Astrocyte (in vitro differentiated cells and primary cell): ENCODE data around the gene CLASRP. TPM values are rescaled to one million over a fixed set of nuclear protein-coding genes. Genes with fewer than 3 reads are reported as not detected.

Experiments
- DNase-seq: peaks from one replicate; pipeline ENCODE4 v3.0.0-alpha.2; 2010; ENCODE audit warnings: low read depth
- FAIRE-seq: peaks from 2 replicates; lab custom pipeline; 2011; peaks lifted over from hg19 to GRCh38; lab: Jason Lieb, UNC
- H2AFZ ChIP-seq: 2 replicates; pipeline ENCODE4 v1.6.0; 2012; ENCODE audit warnings: low read depth, low read length, inconsistent platforms
- H3K27ac ChIP-seq: 2 replicates; pipeline ENCODE4 v1.5.1; 2011; ENCODE audit warnings: low read depth, low read length, inconsistent platforms
- H3K27me3 ChIP-seq: 2 replicates; pipeline ENCODE4 v1.6.0; 2011; ENCODE audit warnings: low read length, inconsistent platforms; ENCODE audit not compliant: insufficient read depth
- H3K36me3 ChIP-seq: 2 replicates; pipeline ENCODE4 v1.5.1; 2011; ENCODE audit warnings: low read length, inconsistent platforms; ENCODE audit not compliant: insufficient read depth
- H3K4me1 ChIP-seq: 2 replicates; pipeline ENCODE4 v1.5.1; 2011; ENCODE audit warnings: low read length, inconsistent platforms; ENCODE audit not compliant: insufficient read depth
- H3K4me2 ChIP-seq: 2 replicates; pipeline ENCODE4 v1.6.0; 2012; ENCODE audit warnings: low read length, inconsistent platforms
- H3K4me3 ChIP-seq: 2 replicates; pipeline ENCODE4 v1.5.1; 2011; ENCODE audit warnings: low read depth, mild to moderate bottlenecking, low read length, inconsistent platforms; ENCODE audit not compliant: insufficient read depth
- H3K79me2 ChIP-seq: 2 replicates; pipeline ENCODE4 v1.6.0; 2012; ENCODE audit warnings: mild to moderate bottlenecking, low read length, inconsistent platforms; ENCODE audit not compliant: insufficient read depth
- H3K9ac ChIP-seq: 2 replicates; pipeline ENCODE4 v1.6.0; 2012; ENCODE audit warnings: mild to moderate bottlenecking, low read length, inconsistent platforms
- H3K9me3 ChIP-seq: 2 replicates; pipeline ENCODE4 v1.5.1; 2012; ENCODE audit warnings: low read depth, mild to moderate bottlenecking, low read length, inconsistent platforms; ENCODE audit not compliant: insufficient read depth
- H4K20me1 ChIP-seq: 2 replicates; pipeline ENCODE4 v1.6.0; 2012; ENCODE audit warnings: low read length, inconsistent platforms; ENCODE audit not compliant: insufficient read depth
- H3K27ac Mint-ChIP-seq: one replicate; pipeline ENCODE4 v1.8.0; 2021; ENCODE audit warnings: mild to moderate bottlenecking, mixed read lengths; ENCODE audit not compliant: unreplicated experiment
- H3K27me3 Mint-ChIP-seq: one replicate; pipeline ENCODE4 v1.8.0; 2021; ENCODE audit warnings: low read depth, mixed read lengths; ENCODE audit not compliant: unreplicated experiment
- H3K36me3 Mint-ChIP-seq: one replicate; pipeline ENCODE4 v1.8.0; 2021; ENCODE audit warnings: low read depth, mixed read lengths; ENCODE audit not compliant: unreplicated experiment
- H3K4me1 Mint-ChIP-seq: one replicate; pipeline ENCODE4 v1.8.0; 2021; ENCODE audit warnings: low read depth, mixed read lengths; ENCODE audit not compliant: unreplicated experiment
- H3K4me3 Mint-ChIP-seq: one replicate; pipeline ENCODE4 v1.8.0; 2021; ENCODE audit warnings: mild to moderate bottlenecking, moderate library complexity, mixed read lengths; ENCODE audit not compliant: unreplicated experiment
- H3K9me3 Mint-ChIP-seq: one replicate; pipeline ENCODE4 v1.8.0; 2021; ENCODE audit warnings: mild to moderate bottlenecking, mixed read lengths; ENCODE audit not compliant: unreplicated experiment
- CTCF ChIP-seq: IDR thresholded peaks from 2 replicates; pipeline ENCODE4 v1.5.1; 2011; ENCODE audit warnings: low read depth, mild to moderate bottlenecking, inconsistent platforms, low read length, moderate library complexity; ENCODE audit not compliant: insufficient read depth
- EZH2 ChIP-seq: IDR thresholded peaks from 2 replicates; pipeline ENCODE4 v1.6.1; 2012; ENCODE audit warnings: mild to moderate bottlenecking, low read length, inconsistent platforms; ENCODE audit not compliant: insufficient read depth
- total RNA-seq: library from RNA; stranded (reverse); gene quantifications from 2 replicates; pipeline ENCODE4 v1.2.1, GENCODE V29; 2021

Gene CLASRP
- total RNA-seq, 1 donor from 2014 or later = 45.5 TPM

- H3K27ac Mint-ChIP-seq = no peak overlapping the region
- no peaks in the 10 kb centered on the region for H3K9me3 ChIP-seq
- no peaks in the 10 kb centered on the region for H3K27me3 Mint-ChIP-seq
- H3K4me1 ChIP-seq = no peaks in the 10 kb centered on the region
- no peak for TF ChIP-seq CTCF
- no peak for TF ChIP-seq EZH2
- no peaks in the 10 kb centered on the region for H3K9me3 Mint-ChIP-seq
- H4K20me1 ChIP-seq = no peaks in the 10 kb centered on the region
- no peaks in the 10 kb centered on the region for H3K79me2 ChIP-seq
- H3K27ac ChIP-seq = no peak overlapping the region
- H3K9ac ChIP-seq = no peak overlapping the region
- H3K4me2 ChIP-seq = no peak overlapping the region
- H3K36me3 ChIP-seq = peaks cover 2% of the 10 kb centered on the region
- H2AFZ ChIP-seq = no peak overlapping the region
- FAIRE-seq (no peak), DNase-seq (no peak)
- H3K4me3 Mint-ChIP-seq = no peak overlapping the region
- H3K4me1 Mint-ChIP-seq = no peaks in the 10 kb centered on the region
- no peaks in the 10 kb centered on the region for H3K27me3 ChIP-seq
- no peak overlapping the region for H3K4me3 ChIP-seq
- H3K36me3 Mint-ChIP-seq = peaks cover 12% of the 10 kb centered on the region
Measured at GRCh38 chr19:45025264-45025663, 13.6 kb upstream of the CLASRP start.

GRCh38 chr19:45027371-45027770 is 11.5 kb upstream of the CLASRP start:
- peaks cover 2% of the 10 kb centered on the region for H3K36me3 ChIP-seq
- Mint-ChIP-seq H3K36me3 (peaks cover 20% of the 10 kb centered on the region), H3K4me3 (no peak overlapping the region), H3K9me3 (peaks cover 2% of the 10 kb centered on the region), H3K27ac (no peak overlapping the region), H3K27me3 (no peaks in the 10 kb centered on the region), H3K4me1 (no peaks in the 10 kb centered on the region)
- H3K79me2 ChIP-seq = no peaks in the 10 kb centered on the region
- no peak overlapping the region for H3K27ac ChIP-seq
- H4K20me1 ChIP-seq = no peaks in the 10 kb centered on the region
- H3K9ac ChIP-seq = no peak overlapping the region
- TF ChIP-seq EZH2 = no peak
- TF ChIP-seq CTCF = no peak
- H3K9me3 ChIP-seq = no peaks in the 10 kb centered on the region
- no peak for DNase-seq
- H2AFZ ChIP-seq = no peak overlapping the region
- H3K4me1 ChIP-seq = no peaks in the 10 kb centered on the region
- H3K4me2 ChIP-seq = no peak overlapping the region
- no peaks in the 10 kb centered on the region for H3K27me3 ChIP-seq
- no peak for FAIRE-seq
- no peak overlapping the region for H3K4me3 ChIP-seq

- Histone ChIP-seq H3K27me3 (no peaks in the 10 kb centered on the region), H4K20me1 (no peaks in the 10 kb centered on the region), H2AFZ (no peak overlapping the region), H3K79me2 (no peaks in the 10 kb centered on the region), H3K4me2 (no peak overlapping the region), H3K4me3 (no peak overlapping the region), H3K9ac (no peak overlapping the region), H3K36me3 (no peaks in the 10 kb centered on the region), H3K4me1 (no peaks in the 10 kb centered on the region), H3K9me3 (no peaks in the 10 kb centered on the region), H3K27ac (no peak overlapping the region)
- no peak for DNase-seq
- no peak overlapping the region for H3K27ac Mint-ChIP-seq
- FAIRE-seq = no peak
- H3K36me3 Mint-ChIP-seq = peaks cover 27% of the 10 kb centered on the region
- no peak overlapping the region for H3K4me3 Mint-ChIP-seq
- no peaks in the 10 kb centered on the region for H3K27me3 Mint-ChIP-seq
- peaks cover 2% of the 10 kb centered on the region for H3K9me3 Mint-ChIP-seq
- no peaks in the 10 kb centered on the region for H3K4me1 Mint-ChIP-seq
- TF ChIP-seq EZH2 (no peak), CTCF (no peak)
Measured at GRCh38 chr19:45030825-45031224, 8.0 kb upstream of the CLASRP start.
